Kasumi-1 (cell line): ENCODE measurements around the gene MOSPD3.

Source experiments
- DNase-seq, 2 experiments: peaks; one replicate each; lab custom pipeline; 2025; lab: John Stamatoyannopoulos, UW

The MOSPD3 gene

DNA sequence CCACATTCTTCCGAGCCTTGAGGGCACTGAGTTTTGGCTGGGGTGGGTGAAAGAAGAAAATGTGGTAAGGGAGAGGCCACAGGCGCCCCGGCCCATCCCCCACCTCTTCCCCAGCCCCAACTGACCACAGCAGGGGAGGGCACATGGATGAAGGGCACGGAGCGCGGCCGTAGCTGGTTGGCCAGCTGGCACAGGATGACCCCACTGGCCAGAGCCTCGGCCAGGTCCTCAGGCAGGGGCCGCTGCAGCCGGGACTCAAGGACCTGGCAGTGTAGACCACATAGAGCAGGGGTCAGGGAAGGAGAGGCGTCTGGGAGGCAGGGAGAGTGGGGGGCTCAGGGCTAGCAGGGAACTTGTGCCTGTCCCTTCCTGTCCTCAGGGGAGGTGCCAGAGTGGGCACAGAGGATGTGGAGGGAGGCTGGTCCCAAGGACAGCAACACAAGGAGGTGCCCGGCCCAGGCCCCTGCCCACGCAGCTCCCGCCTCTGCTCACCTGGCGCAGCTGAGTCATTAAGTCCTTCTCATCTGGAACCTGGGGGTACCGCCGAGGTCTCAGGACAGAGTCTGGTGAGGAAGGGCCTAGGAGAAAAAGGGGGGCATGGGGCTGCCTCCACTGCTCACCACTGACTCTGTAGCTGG, 36.5 kb upstream of the MOSPD3 start:
- DNase-seq, result no peak

DNA sequence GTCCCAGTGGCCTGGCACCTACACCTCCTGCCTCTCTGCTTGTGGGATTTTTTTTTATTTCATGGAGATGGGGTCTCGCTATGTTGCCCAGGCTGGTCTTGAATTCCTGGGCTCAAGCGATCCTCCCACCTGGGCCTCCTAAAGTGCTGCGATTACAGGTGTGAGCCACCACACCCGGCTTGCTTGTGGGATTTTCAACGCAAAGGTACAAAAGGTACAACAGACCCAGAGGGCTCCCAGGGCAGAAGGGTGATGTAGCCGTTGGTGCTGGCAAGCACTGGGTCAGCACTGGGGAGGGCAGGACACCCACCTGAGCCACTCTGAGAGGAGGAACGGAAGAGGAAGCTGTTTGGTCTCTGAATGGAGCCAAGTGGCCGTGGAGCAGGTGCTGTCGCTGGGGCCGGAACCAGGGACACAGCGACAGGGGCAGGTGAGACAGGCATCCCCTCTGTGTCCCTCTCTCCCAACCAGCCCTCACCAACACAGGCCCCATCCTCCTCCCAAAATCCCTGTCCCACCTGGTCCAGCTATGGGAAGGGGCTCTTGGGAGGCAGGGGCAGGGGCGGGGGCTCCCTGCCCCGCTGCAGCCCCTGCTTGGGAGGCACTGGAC, 35.9 kb upstream of the MOSPD3 start:
- DNase-seq, result no peak

- DNase-seq, result no peak
Observed at GRCh38 chr7:100577103-100577502, 35.2 kb upstream of the MOSPD3 start.

- no peak for DNase-seq
Observed at GRCh38 chr7:100577507-100577906, 34.8 kb upstream of the MOSPD3 start.

DNA sequence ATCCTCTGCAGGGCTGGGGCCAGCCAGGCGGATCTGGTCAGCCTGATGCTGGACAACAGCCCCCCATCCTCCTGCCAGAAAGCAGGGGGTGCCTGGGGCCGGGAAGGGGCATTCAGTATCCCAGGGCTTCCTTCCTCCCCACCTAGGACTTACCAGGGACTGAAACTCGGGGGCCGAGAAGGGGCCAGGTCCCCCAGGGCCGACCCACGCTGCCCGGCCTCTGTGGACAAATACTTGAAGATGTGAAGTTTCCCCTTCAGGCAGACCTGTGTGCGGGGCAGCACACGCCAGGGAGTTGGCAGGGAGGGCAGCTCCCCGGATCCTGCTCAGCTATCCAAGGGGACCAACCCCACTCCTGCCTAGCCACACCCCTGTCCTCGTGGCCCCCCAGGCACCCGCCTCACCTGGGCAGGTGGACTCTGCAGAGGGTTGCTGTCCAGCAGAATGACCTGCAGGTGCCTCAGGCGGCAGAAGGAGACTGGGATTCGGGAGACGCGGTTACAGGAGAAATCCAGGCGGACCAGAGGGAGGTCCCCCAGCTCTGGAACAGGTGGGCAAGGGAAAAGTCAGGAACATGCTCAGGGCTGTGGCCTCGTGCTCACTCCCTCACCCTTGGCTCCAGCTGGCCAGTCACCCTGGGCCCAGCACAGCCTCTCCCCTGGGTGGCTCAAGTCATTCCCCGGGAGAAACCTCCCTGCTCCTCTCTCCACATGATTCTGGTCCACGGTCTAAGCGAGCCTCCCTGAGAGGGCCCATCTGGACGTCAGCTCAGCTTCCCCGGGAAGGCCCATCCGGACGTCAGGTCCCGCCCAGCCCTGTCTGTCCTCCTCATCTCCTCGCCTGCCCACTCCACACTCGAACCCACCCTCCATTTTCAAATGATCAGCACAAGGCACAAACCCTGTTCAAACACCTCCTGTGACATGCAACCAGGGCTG, 33.8 kb upstream of the MOSPD3 start:
- DNase-seq, result no peak

DNA sequence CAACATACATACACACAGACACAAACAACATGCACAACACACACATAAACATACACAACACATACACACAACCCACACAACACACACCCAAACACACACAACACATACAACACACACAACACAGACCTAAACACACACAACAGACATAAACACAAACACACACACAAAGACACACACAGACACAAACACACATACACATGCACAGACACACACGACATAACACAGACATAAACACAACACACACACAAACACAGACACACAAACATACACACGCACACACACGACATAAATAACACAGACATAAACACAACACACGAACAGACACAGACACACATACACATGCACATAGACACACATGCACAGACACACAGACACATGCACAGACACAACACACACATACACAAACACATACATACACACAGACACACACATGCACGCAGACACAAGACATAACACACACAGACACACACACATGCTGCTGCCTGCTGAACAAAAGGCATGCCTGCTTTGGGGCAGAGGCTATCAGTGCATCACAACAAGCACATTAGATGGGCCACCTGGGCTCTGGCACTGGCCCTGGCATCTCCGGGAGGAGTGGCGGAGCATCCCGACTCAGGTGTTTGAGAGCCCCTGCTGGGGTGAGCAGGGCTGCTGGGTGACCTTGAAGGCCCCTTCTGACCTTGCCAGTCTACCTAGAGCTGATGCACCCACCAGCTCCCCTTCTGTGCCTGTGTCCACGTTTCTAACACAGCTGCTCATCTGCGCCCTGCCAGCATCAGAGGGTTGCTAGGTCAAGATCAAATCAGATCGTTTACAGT, 31.7 kb upstream of the MOSPD3 start:
- DNase-seq, result no peak

DNA sequence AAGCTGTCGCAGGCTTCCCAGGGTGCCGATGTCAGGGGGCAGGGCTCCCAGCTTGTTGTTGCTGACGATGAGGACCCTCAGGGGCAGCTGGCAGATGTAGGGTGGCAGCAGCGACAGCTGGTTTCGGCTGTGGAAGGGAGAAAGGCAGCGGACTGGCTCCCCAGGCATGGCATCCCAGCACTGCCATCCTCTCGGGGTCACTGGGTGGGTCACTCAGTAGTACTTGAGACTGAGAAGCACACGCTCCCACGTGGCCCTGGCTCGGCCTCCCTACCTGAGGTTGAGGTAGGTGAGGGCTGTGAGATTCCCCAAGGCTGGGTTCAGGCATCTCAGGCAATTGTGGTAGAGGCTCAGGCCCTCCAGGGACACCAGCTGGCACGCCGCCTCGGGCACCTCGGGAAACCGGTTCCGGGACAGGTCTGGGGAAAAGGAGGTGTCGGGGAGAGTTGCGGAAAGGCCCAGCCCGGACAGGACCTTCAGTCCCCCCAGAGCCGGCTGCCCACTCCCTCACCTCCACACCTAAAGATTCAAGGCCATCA, 30.2 kb upstream of the MOSPD3 start:
- no peak for DNase-seq

- no peak for DNase-seq
Observed at GRCh38 chr7:100582650-100583049, 29.7 kb upstream of the MOSPD3 start.

- DNase-seq, result peak; percentile 98
Observed at GRCh38 chr7:100583132-100584053, 28.9 kb upstream of the MOSPD3 start.

DNA sequence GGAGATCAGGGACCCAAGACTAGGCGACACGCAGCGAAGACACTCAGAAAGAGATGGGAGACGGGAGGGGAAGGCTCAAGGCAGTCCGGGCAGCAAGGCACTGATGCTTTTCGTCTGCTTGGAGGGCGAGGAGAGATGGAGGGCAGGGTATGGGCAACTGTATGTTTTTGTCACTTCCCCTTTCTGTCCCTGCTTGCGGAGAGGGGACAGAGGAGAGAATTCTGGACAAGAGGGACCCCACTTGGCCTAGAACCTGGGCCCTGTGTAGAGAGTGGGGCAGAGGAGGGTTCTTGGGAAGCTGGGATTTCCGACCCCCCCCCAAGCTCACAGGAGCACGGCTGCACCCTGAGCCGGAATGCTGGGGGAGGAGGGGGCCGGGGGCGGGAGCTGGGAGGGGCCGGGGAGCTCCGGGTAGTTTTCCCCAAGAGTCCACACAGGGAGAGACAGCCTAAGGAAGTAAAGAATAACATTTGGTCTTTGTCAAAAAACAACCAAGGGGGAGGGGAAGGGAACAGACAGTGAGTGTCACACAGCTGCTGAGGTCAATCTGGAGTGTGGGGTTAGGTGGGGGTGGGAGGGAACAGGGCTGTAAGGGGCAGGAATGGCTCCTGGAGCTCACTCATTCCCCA, 28.2 kb upstream of the MOSPD3 start:
- DNase-seq, result peak; percentile 42 to 92

GRCh38 chr7:100584683-100585510, 27.4 kb upstream of the MOSPD3 start:
- no peak for DNase-seq

GRCh38 chr7:100585511-100586265, 26.7 kb upstream of the MOSPD3 start, which contains the start of gene LRCH4:
TSS of gene LRCH4 (minus strand) at chr7:100586129. CDS start at chr7:100586100, 29 bp downstream.
- DNase-seq, result no peak

DNA sequence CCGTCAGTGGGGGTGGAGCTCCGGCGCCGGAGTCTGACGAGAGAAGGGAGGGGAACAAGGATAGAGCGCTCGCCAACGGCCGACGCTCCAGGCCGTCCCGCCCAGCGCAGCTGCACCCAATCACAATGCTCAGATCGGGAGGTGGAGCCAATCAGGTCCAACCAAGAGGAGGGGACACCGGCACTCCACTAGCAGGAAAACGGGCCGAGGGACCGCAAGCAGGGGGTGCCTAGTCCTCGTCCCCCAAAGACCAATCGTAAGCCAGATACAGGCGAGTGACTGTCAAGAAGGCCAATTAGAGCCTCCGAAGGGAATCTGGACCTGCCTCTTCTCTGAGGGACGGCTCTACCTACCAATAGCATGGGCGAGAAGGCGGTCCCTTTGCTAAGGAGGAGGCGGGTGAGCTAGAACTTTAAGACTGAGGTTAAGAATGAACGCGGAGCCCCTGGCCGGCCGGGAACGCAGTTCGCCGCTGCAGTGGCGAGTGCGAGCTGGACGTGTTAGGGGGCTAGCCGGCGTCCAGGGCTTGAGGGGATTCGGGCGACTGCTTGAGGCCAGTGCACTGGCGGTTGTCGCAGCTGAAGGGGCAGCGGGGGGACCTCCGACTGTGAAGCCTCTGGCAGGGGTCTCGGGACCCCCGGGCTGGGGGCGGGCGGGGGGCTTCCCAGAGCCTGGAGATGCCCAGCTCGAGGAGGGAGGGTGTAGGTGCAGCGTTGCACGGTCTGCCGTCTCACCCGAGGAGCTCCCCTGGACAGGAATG, 25.9 kb upstream of the MOSPD3 start, which contains the start of gene FBXO24:
Gene FBXO24, plus strand, starts transcription at position 63 of the 760 bp plus-strand sequence. Its CDS starts 298 bp downstream, at position 361.
- DNase-seq, result peak; percentile 99 to 100

- DNase-seq, result peak; percentile 55 to 70
Observed at GRCh38 chr7:100588438-100588837, 23.9 kb upstream of the MOSPD3 start.

DNA sequence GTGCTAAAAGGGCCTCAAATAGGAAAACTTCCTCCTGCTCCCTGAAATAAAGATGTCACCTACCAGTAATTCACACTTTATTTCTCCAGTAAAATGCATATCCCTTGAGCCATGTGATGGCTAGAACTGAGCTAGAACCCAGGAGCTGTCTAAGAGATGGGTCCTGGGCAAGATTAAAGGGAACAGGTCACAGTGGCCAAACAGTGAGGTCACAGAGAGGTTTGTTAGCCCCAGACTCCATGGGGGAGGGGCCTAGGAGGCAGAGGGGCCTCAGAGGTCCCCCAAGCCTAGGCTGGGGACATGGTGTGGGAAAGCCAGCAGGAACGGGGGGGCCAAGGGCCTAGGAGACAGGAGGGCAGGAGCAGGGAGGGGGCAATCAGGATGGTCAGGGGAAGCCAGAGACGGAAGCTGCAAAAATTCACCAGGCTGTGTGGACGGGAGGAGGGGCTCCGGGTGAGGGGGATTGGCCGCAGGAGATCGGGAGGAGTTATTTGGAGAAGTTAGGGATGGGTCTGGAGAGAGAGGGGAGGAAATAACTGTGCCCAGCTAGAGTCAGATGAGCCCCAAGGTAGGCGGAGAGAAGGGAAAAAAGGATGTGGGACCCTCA, 22.9 kb upstream of the MOSPD3 start:
- DNase-seq, result no peak

GRCh38 chr7:100590077-100590737, 22.1 kb upstream of the MOSPD3 start:
- no peak for DNase-seq
